Measurements from ENCODE around the gene TAF6L. TPM values are rescaled to one million over a fixed set of nuclear protein-coding genes. Genes with fewer than 3 reads are reported as not detected.

TAF6L gene
- total RNA-seq, 1 experiment from 2014 or later, result 37.7 TPM

GRCh38 chr11:62830904-62831519, 59.8 kb downstream of the TAF6L start:
- no peak overlapping the region for H3K56ac ChIP-seq (ENCODE audit: insufficient read length, low read depth, low read length)
- peak overlapping the region; percentile 98 to 100 (median 100) for H3K27ac Mint-ChIP-seq
- H2BK15ac ChIP-seq (ENCODE audit: low read depth, low read length), result no peak overlapping the region
- no peak overlapping the region for H4K8ac ChIP-seq (replicated peaks; ENCODE audit: insufficient read length, low read depth, low read length)
- H3K36me3 Mint-ChIP-seq (ENCODE audit: insufficient read depth in 1 of 3, low read depth in 3 of 3), result peaks cover 25 to 53% (median 47%) of the 10 kb centered on the region in 3 experiments
- peaks cover 10% of the 10 kb centered on the region for H3K23me2 ChIP-seq (ENCODE audit: insufficient read length, low read depth, low read length, poor library complexity, severe bottlenecking)
- H3K9ac ChIP-seq (ENCODE audit: extremely low read depth, insufficient read length, low read length), result peak overlapping the region; percentile 86
- H3K79me2 ChIP-seq (ENCODE audit: insufficient read depth, low read length), result peaks cover 4% of the 10 kb centered on the region; the same call in 1 of the 2 replicates
- no peaks in the 10 kb centered on the region for H4K20me1 ChIP-seq (ENCODE audit: control insufficient read depth, insufficient read depth, insufficient read length)
- no CpG with 5 or more reads among the region's 33 CpGs for WGBS (ENCODE audit: extremely low coverage, insufficient read length, low lambda C conversion rate)
- peak overlapping the region; percentile 97 for H3K4me2 ChIP-seq (ENCODE audit: insufficient read depth, insufficient read length, low read length)
- H3K18ac ChIP-seq (ENCODE audit: insufficient read length, low read depth, low read length), result peak overlapping the region; percentile 74
- no peak overlapping the region for H3K27ac ChIP-seq (ENCODE audit: insufficient read length, low read depth, low read length)
- H3K27me3 ChIP-seq (ENCODE audit: insufficient read depth, low read length), result no peaks in the 10 kb centered on the region
- no peak overlapping the region for H2AFZ ChIP-seq (ENCODE audit: low read length)
- no peak overlapping the region for H3K23ac ChIP-seq (ENCODE audit: insufficient read length, low read depth, low read length)
- H3K4me3 Mint-ChIP-seq, result peak overlapping the region; percentile 99 to 100
- H3K4ac ChIP-seq (ENCODE audit: low read depth, low read length), result no peak overlapping the region
- no peak overlapping the region for H4K5ac ChIP-seq (ENCODE audit: insufficient read length, low read depth, low read length)
- no peaks in the 10 kb centered on the region; a peak in 1 of 5 replicates for H3K9me3 Mint-ChIP-seq
- no peaks in the 10 kb centered on the region for H3K79me1 ChIP-seq (ENCODE audit: insufficient read depth, low read depth, low read length, poor library complexity, severe bottlenecking)
- no peak overlapping the region for H2AK5ac ChIP-seq (ENCODE audit: insufficient read length, low read length)
- no peak overlapping the region for H4K91ac ChIP-seq (ENCODE audit: insufficient read length, low read depth, low read length)
- H2BK5ac ChIP-seq (ENCODE audit: insufficient read length, low read length), result no peak overlapping the region
- peak overlapping the region; percentile 90 for H3K14ac ChIP-seq (ENCODE audit: insufficient read depth, low read length)
- no peak overlapping the region for H2BK20ac ChIP-seq (ENCODE audit: low read depth, low read length, poor library complexity, severe bottlenecking)
- H3T11ph ChIP-seq (ENCODE audit: low read length), result no peak overlapping the region
- H3K9me3 ChIP-seq (ENCODE audit: control insufficient read depth, low read depth, low read length), result no peaks in the 10 kb centered on the region
- no peak overlapping the region for H2BK120ac ChIP-seq (ENCODE audit: low read depth, low read length, poor library complexity, severe bottlenecking)
- TF ChIP-seq CTCF (conservative IDR thresholded peaks at IDR 0.05), result no peak
- peak; percentile 42 for DNase-seq
- H3K4me1 Mint-ChIP-seq, result peaks cover 17 to 24% of the 10 kb centered on the region in 2 experiments
- H3K4me1 ChIP-seq (ENCODE audit: insufficient read depth, low read length), result no peaks in the 10 kb centered on the region
- no peaks in the 10 kb centered on the region for H3K27me3 Mint-ChIP-seq (ENCODE audit: low read depth)
- no peak overlapping the region for H2BK12ac ChIP-seq (ENCODE audit: insufficient read length, low read depth, low read length)
